ENCODE results near the gene TCL1A.

TCL1A gene

GRCh38 chr14:95705518-95705917 is 8.4 kb downstream of the TCL1A start:
- no peak for DNase-seq (ENCODE audit: low read depth, low spot score)

GRCh38 chr14:95703805-95704204 is 10.1 kb downstream of the TCL1A start:
- no peak for DNase-seq (ENCODE audit: low read depth, low spot score)

GRCh38 chr14:95703341-95703740 is 10.6 kb downstream of the TCL1A start:
- no peak for DNase-seq (ENCODE audit: low read depth, low spot score)

GRCh38 chr14:95701846-95702221 is 12.1 kb downstream of the TCL1A start:
- peak; percentile 34 for DNase-seq (ENCODE audit: low read depth, low spot score)

- DNase-seq (ENCODE audit: low read depth, low spot score), result no peak
These were observed 13.5 kb downstream of the TCL1A start for GRCh38 chr14:95700221-95700976.

GRCh38 chr14:95699412-95699811 is 14.5 kb downstream of the TCL1A start:
- DNase-seq (ENCODE audit: low read depth, low spot score), result no peak

GRCh38 chr14:95698287-95698686 is 15.6 kb downstream of the TCL1A start:
- DNase-seq (ENCODE audit: low read depth, low spot score), result no peak

- DNase-seq (ENCODE audit: low read depth, low spot score), result no peak
These were observed 16.2 kb downstream of the TCL1A start for GRCh38 chr14:95697764-95698163.

GRCh38 chr14:95696741-95697140 is 17.2 kb downstream of the TCL1A start:
- DNase-seq (ENCODE audit: low read depth, low spot score), result no peak

- DNase-seq (ENCODE audit: low read depth, low spot score), result no peak
These were observed 18.0 kb downstream of the TCL1A start for GRCh38 chr14:95695913-95696312.

GRCh38 chr14:95695051-95695450 is 18.9 kb downstream of the TCL1A start:
- no peak for DNase-seq (ENCODE audit: low read depth, low spot score)

GRCh38 chr14:95692109-95692508 is 21.8 kb downstream of the TCL1A start:
- DNase-seq (ENCODE audit: low read depth, low spot score), result no peak

- DNase-seq (ENCODE audit: low read depth, low spot score), result no peak
These were observed 22.3 kb downstream of the TCL1A start for GRCh38 chr14:95691591-95691990.

GRCh38 chr14:95690815-95691214 is 23.1 kb downstream of the TCL1A start:
- no peak for DNase-seq (ENCODE audit: low read depth, low spot score)

GRCh38 chr14:95689441-95689840 is 24.5 kb downstream of the TCL1A start:
- no peak for DNase-seq (ENCODE audit: low read depth, low spot score)

GRCh38 chr14:95686935-95687334 is 27.0 kb downstream of the TCL1A start:
- no peak for DNase-seq (ENCODE audit: low read depth, low spot score)

GRCh38 chr14:95685978-95686922 is 27.7 kb downstream of the TCL1A start, which contains the start of gene TCL1B:
TCL1B (plus strand) TSS chr14:95686426; CDS start chr14:95686468, 42 bp downstream.
- DNase-seq (ENCODE audit: low read depth, low spot score), result no peak

GRCh38 chr14:95683793-95684192 is 30.1 kb downstream of the TCL1A start:
- no peak for DNase-seq (ENCODE audit: low read depth, low spot score)

GRCh38 chr14:95681153-95681552 is 32.8 kb downstream of the TCL1A start:
- DNase-seq (ENCODE audit: low read depth, low spot score), result no peak

- peak; percentile 29 for DNase-seq (ENCODE audit: low read depth, low spot score)
These were observed 33.8 kb downstream of the TCL1A start for GRCh38 chr14:95679998-95680735.

GRCh38 chr14:95679148-95679815 is 34.6 kb downstream of the TCL1A start:
- no peak for DNase-seq (ENCODE audit: low read depth, low spot score)
